GM12878 (cell line): ENCODE measurements around the gene ENAH. TPM values are rescaled to one million over a fixed set of nuclear protein-coding genes. Genes with fewer than 3 reads are reported as not detected.
A peak's percentile ranks its signal among the peaks of the same experiment; 100 is the strongest.

Experiments used
- ATAC-seq: fragments of 200-7000 bp; cut with Tn5 transposase; 3 replicates; pipeline ENCODE4 v1.9.1; 2020; ENCODE audit warnings: mild to moderate bottlenecking, moderate library complexity
- BruUV-seq: library from RNA; stranded (reverse); fragments of 400-500 nt; replicated peaks from 2 replicates; lab custom pipeline; 2021; lab: Mats Ljungman, UMichigan
- CTCF ChIA-PET: fragments of 300-600 bp; sonication (Branson Sonifier 250); formaldehyde crosslinking; extraction: SDS; loops from one replicate; lab custom pipeline; 2021; ENCODE audit warnings: inconsistent platforms; lab: Yijun Ruan, JAX
- POLR2A ChIA-PET: fragments of 350-600 bp; formaldehyde crosslinking; extraction: SDS; loops from one replicate; lab custom pipeline; 2021; ENCODE audit warnings: inconsistent platforms; lab: Charles Lee
- RAD21 ChIA-PET: fragments of 300-600 bp; sonication (Branson Sonifier 250); formaldehyde crosslinking; loops from one replicate; lab custom pipeline; 2023; ENCODE audit warnings: antibody characterized with exemption; ENCODE audit not compliant: unreplicated experiment; lab: Charles Lee
- SMC1A ChIA-PET: fragments of 300-600 bp; sonication (Branson Sonifier 250); formaldehyde crosslinking; loops from one replicate; lab custom pipeline; 2023; ENCODE audit not compliant: unreplicated experiment, uncharacterized antibody; lab: Charles Lee
- DNase-seq: peaks from one replicate; pipeline ENCODE4 v3.0.0-alpha.2; 2011; ENCODE audit warnings: low read depth, low spot score
- FAIRE-seq: peaks from 3 replicates; lab custom pipeline; 2011; peaks lifted over from hg19 to GRCh38; lab: Jason Lieb, UNC
- H2AFZ ChIP-seq: 2 replicates; pipeline ENCODE4 v1.6.0; 2011; ENCODE audit warnings: low read depth, low read length, control low read depth; ENCODE audit not compliant: control insufficient read depth
- H3K27ac ChIP-seq: 2 replicates; pipeline ENCODE4 v1.5.1; 2011; ENCODE audit warnings: control low read depth; ENCODE audit not compliant: control insufficient read depth, insufficient read depth
- H3K27me3 ChIP-seq, 2 experiments: replicated peaks in 1 of 2; 2 replicates each; pipeline versions ENCODE4 v1.6.0 to v1.6.1; 2011; ENCODE audit warnings: low read length in 1 of 2; ENCODE audit not compliant: control insufficient read depth in 2 of 2, insufficient read depth in 2 of 2
- H3K36me3 ChIP-seq, 2 experiments: 2 replicates each; pipeline ENCODE4 v1.5.1; 2011; ENCODE audit warnings: low read length in 1 of 2; ENCODE audit not compliant: control insufficient read depth in 2 of 2, insufficient read depth in 2 of 2
- H3K4me1 ChIP-seq: 2 replicates; pipeline ENCODE4 v1.6.1; 2011; ENCODE audit warnings: mild to moderate bottlenecking, low read length, moderate library complexity, mixed read lengths; ENCODE audit not compliant: control insufficient read depth, insufficient read depth
- H3K4me2 ChIP-seq: 2 replicates; pipeline ENCODE4 v1.6.0; 2011; ENCODE audit warnings: control low read depth; ENCODE audit not compliant: control insufficient read depth, insufficient read depth
- H3K4me3 ChIP-seq: fragments of 200-600 bp; sonication (generic); 2 replicates; pipeline ENCODE4 v1.5.1; 2016
- H3K79me2 ChIP-seq: 2 replicates; pipeline ENCODE4 v1.6.0; 2011; ENCODE audit warnings: low read length; ENCODE audit not compliant: control insufficient read depth, insufficient read depth
- H3K9ac ChIP-seq: 2 replicates; pipeline ENCODE4 v1.8.0; 2011; ENCODE audit warnings: low read length, control low read depth, mixed read lengths; ENCODE audit not compliant: control insufficient read depth, insufficient read depth
- H3K9me3 ChIP-seq: replicated peaks from 3 replicates; pipeline ENCODE4 v1.5.1; 2011; ENCODE audit warnings: mild to moderate bottlenecking, low read length; ENCODE audit not compliant: control insufficient read depth, insufficient read depth
- H4K20me1 ChIP-seq: 2 replicates; pipeline ENCODE4 v1.6.0; 2011; ENCODE audit not compliant: control insufficient read depth, insufficient read depth
- CBX5 ChIP-seq: sonication (generic); IDR thresholded peaks from 2 replicates; pipeline ENCODE4 v1.6.1; 2016; ENCODE audit warnings: low read depth, moderate library complexity, mild to moderate bottlenecking, inconsistent platforms
- CHD2 ChIP-seq: IDR thresholded peaks from 2 replicates; pipeline ENCODE4 v1.6.1; 2011; ENCODE audit warnings: low read depth, low read length, improper control_type of control experiment, borderline replicate concordance
- FOXK2 ChIP-seq: fragments of 450-650 bp; IDR thresholded peaks from 2 replicates; pipeline ENCODE4 v1.6.1; 2017; ENCODE audit warnings: mild to moderate bottlenecking, moderate library complexity
- IKZF1 ChIP-seq: fragments of 450-650 bp; conservative IDR thresholded peaks from 2 replicates; pipeline ENCODE4 v1.6.1; 2017; ENCODE audit warnings: antibody characterized with exemption, mild to moderate bottlenecking
- LARP7 ChIP-seq: fragments of 450-650 bp; IDR thresholded peaks from 2 replicates; pipeline ENCODE4 v1.6.1; 2017; ENCODE audit warnings: mild to moderate bottlenecking
- RELB ChIP-seq: fragments of 450-650 bp; IDR thresholded peaks from 2 replicates; pipeline ENCODE4 v1.6.1; 2017; ENCODE audit warnings: low read depth, mild to moderate bottlenecking, moderate library complexity
- SIX5 ChIP-seq: IDR thresholded peaks from 2 replicates; pipeline ENCODE4 v1.6.1; 2011; ENCODE audit warnings: mild to moderate bottlenecking, low read depth, low read length, moderate library complexity; ENCODE audit not compliant: severe bottlenecking
- TBL1XR1 ChIP-seq: IDR thresholded peaks from 2 replicates; pipeline ENCODE4 v1.6.1; 2012; ENCODE audit warnings: low read depth, low read length, improper control_type of control experiment
- TCF12 ChIP-seq: IDR thresholded peaks from 2 replicates; pipeline ENCODE4 v1.6.1; 2011; ENCODE audit warnings: low read depth, mild to moderate bottlenecking, low read length
- ZBTB11 ChIP-seq: fragments of 450-650 bp; formaldehyde crosslinking; IDR thresholded peaks from 2 replicates; pipeline ENCODE4 v1.5.0; 2022; ENCODE audit warnings: mild to moderate bottlenecking, missing genetic modification characterization
- ZBTB40 ChIP-seq: fragments of 450-650 bp; IDR thresholded peaks from 2 replicates; pipeline ENCODE4 v1.6.1; 2016; ENCODE audit warnings: mild to moderate bottlenecking, moderate library complexity, borderline replicate concordance
- WGBS: methylation state at CpG from one replicate; pipeline ENCODE4 v1.1.6; 2016; ENCODE audit warnings: low lambda C conversion rate; ENCODE audit not compliant: insufficient replicate concordance, insufficient coverage; ENCODE audit errors: missing lambda C conversion rate; 5-methylcytosine and 5-hydroxymethylcytosine counted together
- in situ Hi-C: fragments of 300-500 bp; cut with MboI; formaldehyde crosslinking; loops from 9 replicates; pipeline ENCODE4 v1.14.3; 2018; ENCODE audit warnings: mixed read lengths
- intact Hi-C: fragments of 100-400 bp; cut with micrococcal nuclease; formaldehyde crosslinking; loops from one replicate; pipeline ENCODE4 v1.14.2; 2022; ENCODE audit not compliant: unreplicated experiment
- polyA plus RNA-seq, 11 experiments: library from polyadenylated mRNA; depleted of rRNA in 4 of 11; unstranded in 6 of 11; stranded (reverse) in 5 of 11; fragments of >200 nt; fragmentation: Nextera tagmentation in 4 of 11; fragmentation: Illumina TruSeq in 1 of 11; extraction: Ambion mirVana in 4 of 11; extraction: Trizol in 1 of 11; gene quantifications; 1 replicate in 1 of 11; 2 replicates in 10 of 11; pipeline versions ENCODE4 v1.2.1 to v1.2.3, GENCODE V29; 2011 to 2016; ENCODE audit warnings: inconsistent platforms in 2 of 11, missing spikeins in 2 of 11, low read depth in 1 of 11
- total RNA-seq, 4 experiments: library from RNA; depleted of rRNA in 3 of 4; stranded (reverse); fragments of >200 nt in 3 of 4; fragmentation: Illumina TruSeq in 1 of 4; extraction: Trizol in 1 of 4; gene quantifications; 2 replicates each; pipeline versions ENCODE4 v1.2.1 to v1.2.3, GENCODE V29; 2013 to 2021

ENAH gene
- total and polyA plus RNA-seq, 10 of the 15 experiments (the other 5 are each of a cell fraction or from before 2014, with no cell fraction given) = under 0.01 to 0.62 (median 0.06) TPM; not detected in 5

- no peak for DNase-seq
- in situ Hi-C loops (no loop called here), intact Hi-C loops (loop anchor here (10.0 kb wide), 1 partner anchor 177 kb away; no protein-coding TSS in a partner anchor)
- Histone ChIP-seq H3K27ac (no peak overlapping the region), H2AFZ (no peak overlapping the region), H3K36me3 (no peaks in the 10 kb centered on the region), H3K79me2 (no peaks in the 10 kb centered on the region), H3K4me3 (peak overlapping the region; percentile 35), H3K9ac (no peak overlapping the region; the same call in 1 of the 2 replicates), H3K4me2 (peak overlapping the region; percentile 85), H3K9me3 (no peaks in the 10 kb centered on the region), H3K27me3 (peaks cover 6 to 15% of the 10 kb centered on the region in 2 experiments), H3K4me1 (peaks cover 3% of the 10 kb centered on the region; the same call in 1 of the 2 replicates), H4K20me1 (no peaks in the 10 kb centered on the region)
- RAD21 ChIA-PET = no interaction called here
- no peak for ATAC-seq
- 11% methylated on average over 30 of the region's 45 CpGs for WGBS
- POLR2A ChIA-PET = no interaction called here
- SMC1A ChIA-PET = no interaction called here
- CTCF ChIA-PET = interaction anchor here (0.6 kb wide), 1 partner anchor 282 kb away, joined by 3 read pairs; no protein-coding TSS in a partner anchor
- no TSS peak for BruUV-seq
- FAIRE-seq = no peak
- TF ChIP-seq RELB (no peak), ZBTB40 (no peak), IKZF1 (no peak), CHD2 (no peak), FOXK2 (no peak), CBX5 (no peak), SIX5 (no peak), ZBTB11 (no peak), TBL1XR1 (no peak), LARP7 (no peak), TCF12 (no peak)
Observed at GRCh38 chr1:225651872-225652728, 823 bp downstream of the ENAH start.
